Measurements from ENCODE around the gene TMEM235.
A peak's percentile ranks its signal among the peaks of the same experiment; 100 is the strongest.

- TF ChIP-seq POLR2AphosphoS5 (IDR thresholded peaks at IDR 0.05; ENCODE audit: low read depth) (no peak), CTCF (conservative IDR thresholded peaks at IDR 0.05; ENCODE audit: low read depth in 2 of 2) (0 out of 4 replicates have a peak, but pooled peaks of 1 of the 2 experiments have one; percentile 4), ETS1 (IDR thresholded peaks at IDR 0.05) (no peak), REST (IDR thresholded peaks at IDR 0.05; ENCODE audit: unreplicated experiment) (no peak), EZH2phosphoT487 (IDR thresholded peaks at IDR 0.05; ENCODE audit: unreplicated experiment) (no peak), ZNF114 (CRISPR knock-in tag; IDR thresholded peaks at IDR 0.05) (no peak)
Observed at GRCh38 chr17:78231991-78232858, 794 bp downstream of the TMEM235 start.
